Spinal cord (tissue), 10 donors: Measurements from ENCODE around the gene AHR. TPM values are rescaled to one million over a fixed set of nuclear protein-coding genes. Genes with fewer than 3 reads are reported as not detected.
"Not testable (repeated sequence)": the region's sequence is repeated elsewhere in the genome, so short reads cannot be mapped to it uniquely, and the experiment has no call there.

Experiments used
- DNase-seq, 6 donors: peaks; one replicate each; pipeline versions ENCODE4 v3.0.0 to v3.0.0-alpha.2; 2013 to 2015; ENCODE audit warnings: low spot score in 6 of 6, low read depth in 4 of 6
- H3K27ac ChIP-seq: one replicate; pipeline ENCODE4 v1.5.1; 2013; ENCODE audit warnings: low read depth, low read length, control low read depth
- H3K27me3 ChIP-seq: one replicate; pipeline ENCODE4 v1.6.1; 2013; ENCODE audit warnings: low read length; ENCODE audit not compliant: control insufficient read depth, insufficient read depth
- H3K36me3 ChIP-seq: one replicate; pipeline ENCODE4 v1.6.1; 2013; ENCODE audit warnings: low read length; ENCODE audit not compliant: control insufficient read depth, insufficient read depth
- H3K4me1 ChIP-seq: one replicate; pipeline ENCODE4 v1.6.1; 2013; ENCODE audit warnings: low read length; ENCODE audit not compliant: control insufficient read depth, insufficient read depth
- H3K4me3 ChIP-seq: one replicate; pipeline ENCODE4 v1.5.1; 2013; ENCODE audit warnings: low read depth, low read length, control low read depth
- H3K9me3 ChIP-seq: one replicate; pipeline ENCODE4 v1.6.1; 2013; ENCODE audit warnings: low read length; ENCODE audit not compliant: control insufficient read depth, insufficient read depth
- WGBS: methylation state at CpG from one replicate; pipeline ENCODE4 v1.1.5; 2013; ENCODE audit warnings: missing lambda C conversion rate; ENCODE audit not compliant: insufficient coverage; 5-methylcytosine and 5-hydroxymethylcytosine counted together
- polyA plus RNA-seq, 2 donors: library from polyadenylated mRNA; unstranded; fragments of 120-200 nt; gene quantifications; one replicate each; pipeline ENCODE4 v1.2.1, GENCODE V29; 2013; ENCODE audit not compliant: insufficient read length in 2 of 2
- total RNA-seq, 2 donors: library from RNA; depleted of rRNA in 1 of 2; stranded (reverse); fragments of 120-200 nt in 1 of 2; fragments of >200 nt in 1 of 2; gene quantifications; one replicate each; pipeline versions ENCODE4 v1.2.3 to v1.2.4, GENCODE V29; 2013 to 2014
- donor health status: healthy.

AHR gene
- total and polyA plus RNA-seq, 4 donors: 8.4 to 68.4 (median 28.8) TPM

DNA sequence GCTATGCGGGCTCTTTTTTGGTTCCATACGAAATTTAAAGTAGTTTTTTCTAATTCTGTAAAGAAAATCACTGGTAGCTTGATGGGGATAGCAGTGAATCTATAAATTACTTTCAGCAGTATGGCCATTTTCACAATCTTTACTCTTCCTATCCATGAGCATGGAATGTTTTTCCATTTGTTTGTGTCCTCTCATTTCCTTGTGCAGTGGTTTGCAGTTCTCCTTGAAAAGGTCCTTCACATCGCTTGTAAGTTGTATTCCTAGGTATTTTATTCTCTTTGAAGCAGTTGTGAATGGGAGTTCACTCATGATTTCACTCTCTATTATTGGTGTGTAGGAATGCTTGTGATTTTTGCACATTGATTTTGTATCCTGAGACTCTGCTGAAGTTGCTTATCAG, 51.9 kb downstream of the AHR start:
- not testable (repeated sequence) for H3K4me3 ChIP-seq, H3K27ac ChIP-seq, H3K27me3 ChIP-seq, H3K9me3 ChIP-seq, H3K36me3 ChIP-seq, H3K4me1 ChIP-seq, DNase-seq
- no CpG with 5 or more reads among the region's 3 CpGs for WGBS

- not testable (repeated sequence) for H3K36me3 ChIP-seq, H3K4me3 ChIP-seq, H3K27me3 ChIP-seq, H3K27ac ChIP-seq, H3K9me3 ChIP-seq, H3K4me1 ChIP-seq, DNase-seq
- WGBS: 79% methylated on average over 2 of the region's 6 CpGs
These were observed 55.4 kb downstream of the AHR start for GRCh38 chr7:17353650-17354419.

- no peak overlapping the region for H3K27ac ChIP-seq
- no peaks in the 10 kb centered on the region for H3K4me1 ChIP-seq
- H3K9me3 ChIP-seq: peaks cover 1% of the 10 kb centered on the region
- no peak overlapping the region for H3K4me3 ChIP-seq
- 97% methylated on average over 6 of the region's 6 CpGs for WGBS
- H3K27me3 ChIP-seq: no peaks in the 10 kb centered on the region
- no peaks in the 10 kb centered on the region for H3K36me3 ChIP-seq
- no peak for DNase-seq
These were observed 56.0 kb downstream of the AHR start for GRCh38 chr7:17354473-17354872.

DNA sequence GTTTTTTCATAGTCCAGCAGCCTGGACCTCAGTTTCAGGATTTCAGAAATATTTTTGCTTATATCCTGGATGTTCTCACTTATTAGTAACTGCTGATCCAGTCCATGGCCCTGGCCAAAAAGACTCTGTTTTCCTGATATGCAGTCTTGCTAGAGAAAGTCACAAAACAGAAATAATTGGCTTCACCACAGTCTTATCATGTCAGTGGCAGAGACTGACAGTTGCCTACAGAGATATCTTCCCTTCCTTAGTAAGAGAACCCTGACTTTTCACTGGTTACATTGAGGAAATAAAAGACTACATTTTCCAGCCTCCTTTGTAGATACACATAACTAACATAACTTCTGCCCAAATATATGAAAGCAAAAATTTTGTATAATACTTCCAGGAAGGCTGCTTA, 56.6 kb downstream of the AHR start:
- Histone ChIP-seq H3K27me3 (no peaks in the 10 kb centered on the region), H3K4me3 (no peak overlapping the region), H3K36me3 (no peaks in the 10 kb centered on the region), H3K27ac (no peak overlapping the region), H3K9me3 (peaks cover 1% of the 10 kb centered on the region), H3K4me1 (no peaks in the 10 kb centered on the region)
- no peak for DNase-seq

GRCh38 chr7:17357952-17358351, 59.5 kb downstream of the AHR start:
- Histone ChIP-seq H3K27me3 (no peaks in the 10 kb centered on the region), H3K4me3 (no peak overlapping the region), H3K36me3 (no peaks in the 10 kb centered on the region), H3K4me1 (no peaks in the 10 kb centered on the region), H3K9me3 (no peaks in the 10 kb centered on the region), H3K27ac (no peak overlapping the region)
- no CpG with 5 or more reads among the region's 2 CpGs for WGBS
- no peak for DNase-seq

- H3K4me3 ChIP-seq: no peak overlapping the region
- H3K4me1 ChIP-seq: no peaks in the 10 kb centered on the region
- no peaks in the 10 kb centered on the region for H3K9me3 ChIP-seq
- no peak for DNase-seq
- no peaks in the 10 kb centered on the region for H3K27me3 ChIP-seq
- H3K36me3 ChIP-seq: no peaks in the 10 kb centered on the region
- H3K27ac ChIP-seq: no peak overlapping the region
- WGBS: 83% methylated on average over 3 of the region's 6 CpGs
These were observed 61.2 kb downstream of the AHR start for GRCh38 chr7:17359610-17360009.

DNA sequence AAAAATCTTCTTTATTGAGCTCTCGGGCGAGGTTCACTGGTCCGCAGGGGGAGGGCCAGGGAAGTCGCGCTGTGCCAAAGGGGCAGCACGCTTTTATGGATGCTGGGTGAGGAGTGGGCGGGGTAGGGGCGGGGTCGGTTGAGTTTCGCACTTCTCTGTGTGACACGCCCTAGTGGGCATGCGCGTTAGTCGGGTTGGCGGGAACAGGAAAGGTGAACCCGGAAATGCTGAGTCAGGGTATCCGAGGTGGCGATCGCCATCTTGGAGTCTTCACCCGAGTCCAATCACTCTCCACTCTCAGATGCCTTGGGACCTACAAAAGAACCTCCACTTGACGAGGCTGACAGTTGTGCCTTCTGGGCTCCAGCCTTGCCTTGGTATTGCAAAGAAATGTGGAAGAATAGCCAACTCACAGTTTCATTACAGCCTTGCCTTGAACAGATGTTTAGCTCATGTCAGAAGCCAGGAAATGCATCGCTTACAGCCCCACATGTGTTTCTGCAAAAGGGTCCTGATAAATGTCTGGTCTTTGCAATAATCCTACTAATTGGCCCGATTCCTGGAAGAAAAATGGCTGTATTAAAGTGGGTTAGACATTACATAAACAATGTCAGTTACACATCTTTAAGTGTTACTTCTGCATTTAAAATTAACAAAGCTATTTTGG, 64.1 kb downstream of the AHR start:
- 96% methylated on average over 21 of the region's 23 CpGs for WGBS
- no peaks in the 10 kb centered on the region for H3K36me3 ChIP-seq
- no peaks in the 10 kb centered on the region for H3K4me1 ChIP-seq
- no peaks in the 10 kb centered on the region for H3K27me3 ChIP-seq
- H3K9me3 ChIP-seq: no peaks in the 10 kb centered on the region
- no peak for DNase-seq
- H3K4me3 ChIP-seq: no peak overlapping the region
- H3K27ac ChIP-seq: no peak overlapping the region

- WGBS: no CpG with 5 or more reads among the region's 2 CpGs
- no peak overlapping the region for H3K4me3 ChIP-seq
- DNase-seq: no peak
- no peaks in the 10 kb centered on the region for H3K36me3 ChIP-seq
- no peaks in the 10 kb centered on the region for H3K4me1 ChIP-seq
- no peaks in the 10 kb centered on the region for H3K27me3 ChIP-seq
- no peaks in the 10 kb centered on the region for H3K9me3 ChIP-seq
- no peak overlapping the region for H3K27ac ChIP-seq
These were observed 66.2 kb downstream of the AHR start for GRCh38 chr7:17364671-17365070.

DNA sequence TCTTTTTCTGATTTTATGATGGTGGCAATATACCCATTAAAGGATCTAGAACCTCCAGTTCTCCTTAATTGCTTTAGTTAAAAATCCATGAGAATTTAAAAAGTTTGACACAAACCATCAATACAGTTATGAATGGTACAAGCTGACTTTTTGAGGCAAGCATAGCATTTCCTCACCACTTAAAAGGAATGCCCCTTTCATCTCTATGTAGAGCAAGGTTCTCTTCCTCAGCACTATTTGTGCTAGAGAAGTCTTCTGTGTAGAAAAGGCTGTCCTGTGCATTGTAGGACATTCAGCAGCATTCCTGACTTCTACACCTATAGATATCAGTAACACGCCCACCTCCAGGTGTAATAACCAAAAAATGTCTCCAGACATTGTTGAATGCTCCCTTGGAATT, 67.3 kb downstream of the AHR start:
- H3K36me3 ChIP-seq: no peaks in the 10 kb centered on the region
- H3K4me3 ChIP-seq: no peak overlapping the region
- H3K9me3 ChIP-seq: no peaks in the 10 kb centered on the region
- no peaks in the 10 kb centered on the region for H3K27me3 ChIP-seq
- H3K4me1 ChIP-seq: no peaks in the 10 kb centered on the region
- no peak for DNase-seq
- WGBS: no CpG with 5 or more reads among the region's 1 CpG
- H3K27ac ChIP-seq: no peak overlapping the region

DNA sequence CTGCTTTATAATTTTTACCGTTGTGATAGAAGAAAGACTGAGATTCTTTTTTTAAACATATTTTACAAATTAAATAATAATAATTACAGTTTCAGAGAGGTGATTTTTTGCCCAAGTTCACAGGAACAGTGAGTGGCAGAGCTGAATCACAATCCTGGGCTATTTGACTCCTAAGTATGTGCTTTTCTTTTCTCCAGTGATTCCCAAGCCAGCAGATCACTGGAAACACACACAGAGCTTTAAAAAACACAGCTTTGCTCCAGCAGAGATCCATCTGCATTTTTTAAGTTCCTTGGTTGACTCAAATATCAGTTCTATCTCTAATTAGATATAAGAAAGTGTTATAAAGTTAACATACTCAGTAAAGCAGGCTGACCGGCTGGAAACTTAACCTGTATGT, 69.0 kb downstream of the AHR start:
- Histone ChIP-seq H3K4me3 (no peak overlapping the region), H3K36me3 (no peaks in the 10 kb centered on the region), H3K4me1 (no peaks in the 10 kb centered on the region), H3K9me3 (no peaks in the 10 kb centered on the region), H3K27ac (no peak overlapping the region), H3K27me3 (no peaks in the 10 kb centered on the region)
- WGBS: no CpG with 5 or more reads among the region's 2 CpGs
- DNase-seq: no peak
